H1 (cell line): ENCODE measurements around the gene ARMC3. TPM values are rescaled to one million over a fixed set of nuclear protein-coding genes. Genes with fewer than 3 reads are reported as not detected.

ENCODE experiments used
- CTCF ChIA-PET: fragments of 300-600 bp; sonication (Branson Sonifier 250); formaldehyde crosslinking; loops from one replicate; lab custom pipeline; 2021; ENCODE audit not compliant: partially characterized antibody; lab: Charles Lee
- POLR2A ChIA-PET: fragments of 300-600 bp; sonication (Branson Sonifier 250); formaldehyde crosslinking; loops from one replicate; lab custom pipeline; 2021; ENCODE audit warnings: inconsistent platforms; ENCODE audit not compliant: partially characterized antibody; lab: Charles Lee
- DNase-seq, 2 experiments: peaks; one replicate each; pipeline versions ENCODE4 v3.0.0 to v3.0.0-alpha.2; 2010 to 2022; ENCODE audit warnings: low spot score in 2 of 2, low read depth in 1 of 2, mixed read lengths in 1 of 2
- FAIRE-seq: peaks from 2 replicates; lab custom pipeline; 2011; peaks lifted over from hg19 to GRCh38; lab: Jason Lieb, UNC
- H2AFZ ChIP-seq: 2 replicates; pipeline ENCODE4 v1.8.1; 2012; ENCODE audit warnings: low read length, inconsistent platforms
- H2AK5ac ChIP-seq: 2 replicates; pipeline ENCODE4 v1.6.1; 2013; ENCODE audit warnings: low read depth, low read length
- H2BK120ac ChIP-seq: replicated peaks from 2 replicates; pipeline ENCODE3; 2013; ENCODE audit warnings: low read depth, low read length, inconsistent platforms
- H2BK12ac ChIP-seq: 2 replicates; pipeline ENCODE4 v1.6.1; 2013; ENCODE audit warnings: low read depth, low read length
- H2BK15ac ChIP-seq: 2 replicates; pipeline ENCODE4 v1.6.1; 2013; ENCODE audit warnings: low read length
- H2BK20ac ChIP-seq: 2 replicates; pipeline ENCODE4 v1.6.1; 2013; ENCODE audit warnings: low read length
- H2BK5ac ChIP-seq: 2 replicates; pipeline ENCODE4 v1.6.1; 2013; ENCODE audit warnings: low read depth, low read length
- H3K14ac ChIP-seq: 2 replicates; pipeline ENCODE4 v1.6.1; 2013; ENCODE audit warnings: inconsistent platforms; ENCODE audit not compliant: insufficient read length
- H3K18ac ChIP-seq: 2 replicates; pipeline ENCODE4 v1.6.1; 2013; ENCODE audit warnings: low read length; ENCODE audit errors: extremely low read depth
- H3K23ac ChIP-seq: 2 replicates; pipeline ENCODE4 v1.6.1; 2013; ENCODE audit warnings: inconsistent platforms; ENCODE audit not compliant: insufficient read length
- H3K23me2 ChIP-seq: 2 replicates; pipeline ENCODE4 v1.6.1; 2013; ENCODE audit warnings: low read depth, low read length
- H3K27ac ChIP-seq: 2 replicates; pipeline ENCODE4 v1.6.1; 2011; ENCODE audit warnings: low read depth, low read length, inconsistent platforms
- H3K27me3 ChIP-seq, 4 experiments: replicated peaks in 1 of 4; 1 replicate in 1 of 4; 2 replicates in 3 of 4; pipeline versions ENCODE4 v1.6.1 to v1.8.1; 2011 to 2013; ENCODE audit warnings: low read length in 3 of 4, mild to moderate bottlenecking in 3 of 4, inconsistent platforms in 2 of 4, mixed read lengths in 2 of 4, moderate library complexity in 1 of 4; ENCODE audit not compliant: control insufficient read depth in 3 of 4, insufficient read depth in 3 of 4; ENCODE audit errors: extremely low read depth in 1 of 4
- H3K36me3 ChIP-seq, 4 experiments: 2 replicates each; pipeline versions ENCODE4 v1.6.1 to v1.8.1; 2011 to 2013; ENCODE audit warnings: mild to moderate bottlenecking in 4 of 4, low read length in 3 of 4, moderate library complexity in 2 of 4, control low read depth in 1 of 4, inconsistent platforms in 1 of 4; ENCODE audit not compliant: insufficient read depth in 4 of 4, control insufficient read depth in 2 of 4
- H3K4ac ChIP-seq: replicated peaks from 2 replicates; pipeline ENCODE3; 2013; ENCODE audit warnings: low read length, low read depth, mixed read lengths, inconsistent platforms; ENCODE audit not compliant: insufficient read length
- H3K4me1 ChIP-seq, 4 experiments: replicated peaks in 1 of 4; 1 replicate in 1 of 4; 2 replicates in 3 of 4; pipeline versions ENCODE4 v1.6.1 to v1.8.1; 2011 to 2013; ENCODE audit warnings: low read length in 3 of 4, inconsistent platforms in 2 of 4, mixed read lengths in 1 of 4; ENCODE audit not compliant: insufficient read depth in 4 of 4, control insufficient read depth in 3 of 4
- H3K4me2 ChIP-seq, 2 experiments: 2 replicates each; pipeline versions ENCODE4 v1.6.1 to v1.8.1; 2011 to 2013; ENCODE audit warnings: low read depth in 2 of 2, low read length in 2 of 2, control low read depth in 1 of 2, inconsistent platforms in 1 of 2, mild to moderate bottlenecking in 1 of 2; ENCODE audit not compliant: insufficient read depth in 1 of 2
- H3K4me3 ChIP-seq, 4 experiments: fragments of 200-600, 300-600 bp in 1 of 4; sonication (generic), shearing (Covaris generic), sonication (Bioruptor Twin) in 1 of 4; 2 replicates each; pipeline versions ENCODE4 v1.5.1 to v1.8.1; 2011 to 2016; ENCODE audit warnings: low read length in 4 of 4, low read depth in 3 of 4, control low read depth in 2 of 4, inconsistent platforms in 2 of 4, mild to moderate bottlenecking in 2 of 4, mixed read lengths in 1 of 4, moderate library complexity in 1 of 4; ENCODE audit not compliant: insufficient read depth in 2 of 4; ENCODE audit errors: extremely low read depth in 1 of 4
- H3K56ac ChIP-seq: replicated peaks from 2 replicates; pipeline ENCODE3; 2013; ENCODE audit warnings: low read depth, mild to moderate bottlenecking, mixed read lengths, low read length, inconsistent platforms; ENCODE audit not compliant: insufficient read length
- H3K79me1 ChIP-seq: 2 replicates; pipeline ENCODE4 v1.6.1; 2013; ENCODE audit warnings: low read depth, low read length, control low read depth
- H3K79me2 ChIP-seq, 2 experiments: 2 replicates each; pipeline versions ENCODE4 v1.6.1 to v1.8.1; 2012 to 2013; ENCODE audit warnings: low read length in 2 of 2, mild to moderate bottlenecking in 2 of 2, inconsistent platforms in 1 of 2; ENCODE audit not compliant: insufficient read depth in 2 of 2, control insufficient read depth in 1 of 2
- H3K9ac ChIP-seq, 4 experiments: replicated peaks in 1 of 4; 1 replicate in 1 of 4; 2 replicates in 3 of 4; pipeline versions ENCODE4 v1.6.1 to v1.8.1; 2011 to 2013; ENCODE audit warnings: low read depth in 3 of 4, low read length in 3 of 4, control low read depth in 2 of 4, mild to moderate bottlenecking in 2 of 4, moderate library complexity in 2 of 4, inconsistent platforms in 1 of 4; ENCODE audit errors: extremely low read depth in 1 of 4
- H3K9me3 ChIP-seq, 2 experiments: 2 replicates each; pipeline versions ENCODE4 v1.6.1 to v1.8.1; 2012 to 2013; ENCODE audit warnings: mild to moderate bottlenecking in 2 of 2, moderate library complexity in 2 of 2, control low read depth in 1 of 2, inconsistent platforms in 1 of 2, low read depth in 1 of 2, low read length in 1 of 2, mixed read lengths in 1 of 2; ENCODE audit not compliant: insufficient read depth in 2 of 2
- H4K20me1 ChIP-seq, 2 experiments: replicated peaks in 1 of 2; 2 replicates each; pipeline versions ENCODE3 to v1.8.1; 2011 to 2013; ENCODE audit warnings: inconsistent platforms in 2 of 2, low read length in 2 of 2, mild to moderate bottlenecking in 1 of 2; ENCODE audit not compliant: insufficient read depth in 2 of 2, control insufficient read depth in 1 of 2
- H4K5ac ChIP-seq: 2 replicates; pipeline ENCODE4 v1.6.1; 2013; ENCODE audit warnings: low read length, low read depth, mixed read lengths, inconsistent platforms; ENCODE audit not compliant: insufficient read length
- H4K8ac ChIP-seq: 2 replicates; pipeline ENCODE4 v1.8.0; 2013; ENCODE audit warnings: mild to moderate bottlenecking, moderate library complexity, low read length, inconsistent platforms; ENCODE audit not compliant: insufficient read depth; ENCODE audit errors: extremely low read depth
- H4K91ac ChIP-seq: replicated peaks from 2 replicates; pipeline ENCODE3; 2013; ENCODE audit warnings: low read length, mixed read lengths, inconsistent platforms; ENCODE audit not compliant: insufficient read length
- BACH1 ChIP-seq: IDR thresholded peaks from 2 replicates; pipeline ENCODE4 v1.6.1; 2012; ENCODE audit warnings: low read length, improper control_type of control experiment
- FOSL1 ChIP-seq: IDR thresholded peaks from 2 replicates; pipeline ENCODE4 v1.6.1; 2011; ENCODE audit warnings: mild to moderate bottlenecking, low read depth, low read length, moderate library complexity; ENCODE audit not compliant: insufficient read depth
- SAP30 ChIP-seq: fragments of 300-600 bp; sonication (generic); IDR thresholded peaks from 2 replicates; pipeline ENCODE4 v1.7.1; 2012; ENCODE audit warnings: low read length, moderate library complexity, mild to moderate bottlenecking, inconsistent platforms; ENCODE audit not compliant: insufficient read depth, insufficient replicate concordance
- SRF ChIP-seq: IDR thresholded peaks from 2 replicates; pipeline ENCODE4 v1.6.1; 2011; ENCODE audit warnings: mild to moderate bottlenecking, low read depth, low read length, moderate library complexity
- WGBS, 2 experiments: shearing (Covaris generic) in 1 of 2; methylation state at CpG; one replicate each; pipeline versions ENCODE4 v1.1.6 to v1.1.7; 2013 to 2015; ENCODE audit warnings: low lambda C conversion rate in 2 of 2, mixed read lengths in 2 of 2, inconsistent platforms in 1 of 2, low coverage in 1 of 2, missing lambda C conversion rate in 1 of 2; ENCODE audit not compliant: insufficient replicate concordance in 2 of 2, insufficient coverage in 1 of 2, insufficient read length in 1 of 2; ENCODE audit errors: extremely low coverage in 1 of 2, missing lambda C conversion rate in 1 of 2; 5-methylcytosine and 5-hydroxymethylcytosine counted together
- polyA plus RNA-seq, 7 experiments: library from polyadenylated mRNA; depleted of rRNA in 3 of 7; stranded (reverse) in 5 of 7; unstranded in 2 of 7; fragments of >200 nt in 5 of 7; fragments of 200-250 nt in 2 of 7; gene quantifications; 1 replicate in 5 of 7; 2 replicates in 1 of 7; 4 replicates in 1 of 7; pipeline versions ENCODE4 v1.2.1 to v1.2.3, GENCODE V29; 2011 to 2013; ENCODE audit warnings: missing spikeins in 2 of 7, mixed read lengths in 2 of 7
- total RNA-seq: library from RNA; stranded (reverse); fragmentation: NEBNext Ultra II Directional; extraction: Animal tissue kit (Norgen Biotek cat#: 25700); gene quantifications from 2 replicates; pipeline ENCODE4 v1.2.1, GENCODE V29; 2021
- TF ChIP-seq, protein P1 (sequence below): IDR thresholded peaks from 2 replicates; pipeline ENCODE4 v1.6.1; 2011; ENCODE audit warnings: low read length, improper control_type of control experiment

ARMC3 gene
- total and polyA plus RNA-seq, 2 of the 8 experiments (the other 6 are each of a cell fraction or from before 2014, with no cell fraction given) = 0.15 TPM

DNA sequence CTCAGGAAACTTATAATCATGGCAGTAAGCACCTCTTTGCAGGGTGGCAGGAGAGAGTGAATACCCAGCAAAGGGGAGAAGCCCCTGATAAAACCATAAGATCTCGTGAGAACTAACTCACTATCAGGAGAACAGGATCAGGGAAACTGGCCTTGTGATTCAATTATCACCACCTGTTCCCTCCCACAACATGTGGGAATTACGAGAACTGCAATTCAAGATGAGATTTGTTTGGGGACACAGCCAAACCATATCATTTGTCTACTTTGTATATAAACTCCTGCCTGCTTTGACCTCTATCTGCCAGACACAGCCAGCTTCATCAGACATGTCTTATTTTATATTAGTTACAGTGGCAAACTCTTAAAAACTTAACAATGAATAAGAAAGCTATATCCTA, 50.4 kb downstream of the ARMC3 start:
- no peak overlapping the region for H2BK15ac ChIP-seq
- H3K36me3 ChIP-seq = no peaks in the 10 kb centered on the region
- H4K8ac ChIP-seq = no peak overlapping the region
- no peak overlapping the region for H3K9ac ChIP-seq
- H4K91ac ChIP-seq = no peak overlapping the region
- no peaks in the 10 kb centered on the region for H3K27me3 ChIP-seq
- no peak overlapping the region for H3K18ac ChIP-seq
- DNase-seq (no peak), FAIRE-seq (no peak)
- no peaks in the 10 kb centered on the region for H3K79me2 ChIP-seq
- H3K56ac ChIP-seq = no peak overlapping the region
- H3K4me1 ChIP-seq = peaks cover 0 to 5% (median 3%) of the 10 kb centered on the region in 4 experiments; a peak in 4 of 7 replicates
- H4K20me1 ChIP-seq = no peaks in the 10 kb centered on the region
- no peak overlapping the region for H2AK5ac ChIP-seq
- H3K4me2 ChIP-seq = no peak overlapping the region
- 95% methylated on average over 2 of the region's 2 CpGs; no CpG with 5 or more reads in 1 of the 2 experiments for WGBS, 2 experiments
- no peak overlapping the region for H2BK5ac ChIP-seq
- H2BK120ac ChIP-seq = no peak overlapping the region
- CTCF ChIA-PET = no interaction called here
- H3K4ac ChIP-seq = no peak overlapping the region
- H2BK20ac ChIP-seq = no peak overlapping the region
- no peaks in the 10 kb centered on the region; the same call in 1 of the 2 replicates for H3K23me2 ChIP-seq
- no peak overlapping the region for H3K23ac ChIP-seq
- H3K79me1 ChIP-seq = no peaks in the 10 kb centered on the region
- no peaks in the 10 kb centered on the region for H3K9me3 ChIP-seq
- H3K14ac ChIP-seq = no peak overlapping the region
- POLR2A ChIA-PET = no interaction called here
- H2BK12ac ChIP-seq = no peak overlapping the region
- TF ChIP-seq, protein P1, sequence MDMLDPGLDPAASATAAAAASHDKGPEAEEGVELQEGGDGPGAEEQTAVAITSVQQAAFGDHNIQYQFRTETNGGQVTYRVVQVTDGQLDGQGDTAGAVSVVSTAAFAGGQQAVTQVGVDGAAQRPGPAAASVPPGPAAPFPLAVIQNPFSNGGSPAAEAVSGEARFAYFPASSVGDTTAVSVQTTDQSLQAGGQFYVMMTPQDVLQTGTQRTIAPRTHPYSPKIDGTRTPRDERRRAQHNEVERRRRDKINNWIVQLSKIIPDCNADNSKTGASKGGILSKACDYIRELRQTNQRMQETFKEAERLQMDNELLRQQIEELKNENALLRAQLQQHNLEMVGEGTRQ = no peak
- TF ChIP-seq BACH1 (no peak), SRF (no peak), SAP30 (no peak), FOSL1 (no peak)
- no peak overlapping the region for H3K27ac ChIP-seq
- no peak overlapping the region for H3K4me3 ChIP-seq
- H4K5ac ChIP-seq = no peak overlapping the region
- H2AFZ ChIP-seq = no peak overlapping the region
